Neural progenitor cell (in vitro differentiated cells): Measurements from ENCODE around the gene YY2. TPM values are rescaled to one million over a fixed set of nuclear protein-coding genes. Genes with fewer than 3 reads are reported as not detected.

Experiments
- DNase-seq: peaks from one replicate; pipeline ENCODE4 v3.0.0-alpha.2; 2016; ENCODE audit warnings: low spot score
- H2AFZ ChIP-seq: fragments of 200-600 bp; sonication (generic); replicated peaks from 2 replicates; pipeline ENCODE4 v1.6.1; 2016; ENCODE audit warnings: antibody characterized with exemption
- H3F3A ChIP-seq: fragments of 200-600 bp; sonication (generic); 2 replicates; pipeline ENCODE4 v1.6.1; 2016; ENCODE audit warnings: antibody characterized with exemption, low read depth
- H3K27ac ChIP-seq: fragments of 200-600 bp; sonication (generic); 2 replicates; pipeline ENCODE4 v1.5.1; 2016; ENCODE audit warnings: mild to moderate bottlenecking
- H3K27me3 ChIP-seq: fragments of 200-600 bp; sonication (generic); 2 replicates; pipeline ENCODE4 v1.6.1; 2016; ENCODE audit warnings: mild to moderate bottlenecking, moderate library complexity
- H3K36me3 ChIP-seq: fragments of 200-600 bp; sonication (generic); 2 replicates; pipeline ENCODE4 v1.5.1; 2016
- H3K4me1 ChIP-seq: fragments of 200-600 bp; sonication (generic); 2 replicates; pipeline ENCODE4 v1.6.1; 2016; ENCODE audit warnings: mixed run types
- H3K4me2 ChIP-seq: fragments of 200-600 bp; sonication (generic); 2 replicates; pipeline ENCODE4 v1.6.1; 2016
- H3K4me3 ChIP-seq: fragments of 200-600 bp; sonication (generic); 2 replicates; pipeline ENCODE4 v1.5.1; 2016
- H3K79me2 ChIP-seq: fragments of 200-600 bp; sonication (generic); 2 replicates; pipeline ENCODE4 v1.6.1; 2016; ENCODE audit warnings: low read depth
- H3K9ac ChIP-seq: fragments of 200-600 bp; sonication (generic); 2 replicates; pipeline ENCODE4 v1.6.1; 2016
- H3K9me3 ChIP-seq: fragments of 200-600 bp; sonication (generic); 2 replicates; pipeline ENCODE4 v1.5.1; 2016; ENCODE audit warnings: low read depth
- H4K20me1 ChIP-seq: fragments of 200-600 bp; sonication (generic); 2 replicates; pipeline ENCODE4 v1.6.1; 2016; ENCODE audit warnings: low read depth
- H3K27ac Mint-ChIP-seq: 3 replicates; pipeline ENCODE4 v1.8.0; 2021; ENCODE audit warnings: mixed read lengths
- H3K27me3 Mint-ChIP-seq: 2 replicates; pipeline ENCODE4 v1.8.0; 2022; ENCODE audit warnings: low read depth, mild to moderate bottlenecking, inconsistent platforms, moderate library complexity, mixed read lengths; ENCODE audit not compliant: insufficient read depth
- H3K36me3 Mint-ChIP-seq: 3 replicates; pipeline ENCODE4 v1.8.0; 2021; ENCODE audit warnings: mixed read lengths
- H3K4me1 Mint-ChIP-seq: 3 replicates; pipeline ENCODE4 v1.8.0; 2021; ENCODE audit warnings: mixed read lengths
- H3K4me3 Mint-ChIP-seq: 3 replicates; pipeline ENCODE4 v1.8.0; 2021; ENCODE audit warnings: mild to moderate bottlenecking, moderate library complexity, mixed read lengths
- H3K9me3 Mint-ChIP-seq: 3 replicates; pipeline ENCODE4 v1.8.0; 2020; ENCODE audit warnings: mixed read lengths
- EZH2 ChIP-seq: fragments of 200-600 bp; sonication (generic); IDR thresholded peaks from 2 replicates; pipeline ENCODE4 v1.6.1; 2017; ENCODE audit warnings: antibody characterized with exemption, mild to moderate bottlenecking, moderate library complexity
- EZH2phosphoT487 ChIP-seq: fragments of 200-600 bp; sonication (generic); IDR thresholded peaks from 2 replicates; pipeline ENCODE4 v1.6.1; 2017; ENCODE audit warnings: antibody characterized with exemption
- total RNA-seq: library from RNA; depleted of rRNA; stranded (reverse); fragments of >200 nt; gene quantifications from 2 replicates; pipeline ENCODE4 v1.2.3, GENCODE V29; 2015; ENCODE audit warnings: low replicate concordance
- TF ChIP-seq, protein P1 (sequence below): fragments of 200-600 bp; sonication (generic); IDR thresholded peaks from 2 replicates; pipeline ENCODE4 v1.5.1; 2017; ENCODE audit warnings: antibody characterized with exemption, mild to moderate bottlenecking

Gene YY2
- total RNA-seq, 1 donor from 2014 or later: 0.22 TPM

- no peak overlapping the region for H3K4me3 Mint-ChIP-seq
- TF ChIP-seq, protein P1, sequence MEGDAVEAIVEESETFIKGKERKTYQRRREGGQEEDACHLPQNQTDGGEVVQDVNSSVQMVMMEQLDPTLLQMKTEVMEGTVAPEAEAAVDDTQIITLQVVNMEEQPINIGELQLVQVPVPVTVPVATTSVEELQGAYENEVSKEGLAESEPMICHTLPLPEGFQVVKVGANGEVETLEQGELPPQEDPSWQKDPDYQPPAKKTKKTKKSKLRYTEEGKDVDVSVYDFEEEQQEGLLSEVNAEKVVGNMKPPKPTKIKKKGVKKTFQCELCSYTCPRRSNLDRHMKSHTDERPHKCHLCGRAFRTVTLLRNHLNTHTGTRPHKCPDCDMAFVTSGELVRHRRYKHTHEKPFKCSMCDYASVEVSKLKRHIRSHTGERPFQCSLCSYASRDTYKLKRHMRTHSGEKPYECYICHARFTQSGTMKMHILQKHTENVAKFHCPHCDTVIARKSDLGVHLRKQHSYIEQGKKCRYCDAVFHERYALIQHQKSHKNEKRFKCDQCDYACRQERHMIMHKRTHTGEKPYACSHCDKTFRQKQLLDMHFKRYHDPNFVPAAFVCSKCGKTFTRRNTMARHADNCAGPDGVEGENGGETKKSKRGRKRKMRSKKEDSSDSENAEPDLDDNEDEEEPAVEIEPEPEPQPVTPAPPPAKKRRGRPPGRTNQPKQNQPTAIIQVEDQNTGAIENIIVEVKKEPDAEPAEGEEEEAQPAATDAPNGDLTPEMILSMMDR: no peak
- TF ChIP-seq EZH2phosphoT487: no peak
- no peak for TF ChIP-seq EZH2
- H3K27me3 Mint-ChIP-seq: no peaks in the 10 kb centered on the region
- no peaks in the 10 kb centered on the region for H3F3A ChIP-seq
- DNase-seq: no peak
- H3K4me1 ChIP-seq: no peaks in the 10 kb centered on the region
- H3K4me1 Mint-ChIP-seq: peaks cover 6% of the 10 kb centered on the region
- H3K4me2 ChIP-seq: no peak overlapping the region
- H3K9ac ChIP-seq: no peak overlapping the region
- no peaks in the 10 kb centered on the region for H3K36me3 ChIP-seq
- H3K9me3 Mint-ChIP-seq: peaks cover 6% of the 10 kb centered on the region
- H3K9me3 ChIP-seq: no peaks in the 10 kb centered on the region
- H3K4me3 ChIP-seq: no peak overlapping the region
- H3K27me3 ChIP-seq: no peaks in the 10 kb centered on the region
- H4K20me1 ChIP-seq: no peaks in the 10 kb centered on the region
- H2AFZ ChIP-seq: no peak overlapping the region
- H3K79me2 ChIP-seq: peaks cover 14% of the 10 kb centered on the region
- no peak overlapping the region for H3K27ac Mint-ChIP-seq
- no peak overlapping the region for H3K27ac ChIP-seq
- peaks cover 4% of the 10 kb centered on the region for H3K36me3 Mint-ChIP-seq
Observed at GRCh38 chrX:21843179-21843578, 12.6 kb upstream of the YY2 start.

DNA sequence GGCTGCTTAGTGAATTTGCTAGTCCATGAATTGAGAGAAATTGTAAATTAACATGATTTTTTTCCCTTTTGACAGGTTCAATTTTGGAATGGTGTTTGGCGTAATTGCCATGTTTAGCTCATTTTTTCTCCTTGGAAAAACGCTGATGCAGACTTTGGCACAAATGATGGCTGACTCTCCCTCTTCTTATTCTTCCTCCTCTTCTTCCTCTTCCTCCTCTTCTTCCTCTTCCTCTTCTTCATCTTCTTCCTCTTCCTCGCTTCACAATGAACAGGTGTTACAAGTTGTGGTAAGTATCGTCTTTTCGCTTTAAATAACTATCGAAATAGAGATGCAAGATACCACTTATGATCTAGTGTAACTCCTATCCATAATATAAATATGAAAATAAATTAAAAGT lies 10.7 kb upstream of the YY2 start:
- Histone ChIP-seq H3K27ac (no peak overlapping the region), H3K9ac (no peak overlapping the region), H3K4me1 (no peaks in the 10 kb centered on the region), H3K36me3 (no peaks in the 10 kb centered on the region), H3K4me2 (no peak overlapping the region), H4K20me1 (no peaks in the 10 kb centered on the region), H3K9me3 (no peaks in the 10 kb centered on the region), H3F3A (no peaks in the 10 kb centered on the region), H3K27me3 (no peaks in the 10 kb centered on the region), H3K4me3 (no peak overlapping the region), H3K79me2 (peaks cover 9% of the 10 kb centered on the region), H2AFZ (no peak overlapping the region)
- no peaks in the 10 kb centered on the region for H3K27me3 Mint-ChIP-seq
- H3K9me3 Mint-ChIP-seq: peaks cover 3% of the 10 kb centered on the region
- H3K36me3 Mint-ChIP-seq: peaks cover 4% of the 10 kb centered on the region
- DNase-seq: no peak
- H3K4me1 Mint-ChIP-seq: peaks cover 5% of the 10 kb centered on the region
- H3K4me3 Mint-ChIP-seq: no peak overlapping the region
- no peak overlapping the region for H3K27ac Mint-ChIP-seq
- TF ChIP-seq EZH2 (no peak), EZH2phosphoT487 (no peak)
- TF ChIP-seq, protein P1: no peak

GRCh38 chrX:21847342-21847741 lies 8.4 kb upstream of the YY2 start:
- Histone ChIP-seq H3K79me2 (no peaks in the 10 kb centered on the region), H3K4me1 (no peaks in the 10 kb centered on the region), H2AFZ (no peak overlapping the region), H3K27ac (no peak overlapping the region), H3K27me3 (no peaks in the 10 kb centered on the region), H3K36me3 (no peaks in the 10 kb centered on the region), H3K9me3 (no peaks in the 10 kb centered on the region), H3K9ac (no peak overlapping the region), H4K20me1 (no peaks in the 10 kb centered on the region), H3F3A (no peaks in the 10 kb centered on the region), H3K4me2 (no peak overlapping the region), H3K4me3 (no peak overlapping the region)
- no peak for DNase-seq
- Mint-ChIP-seq H3K36me3 (peaks cover 4% of the 10 kb centered on the region), H3K27me3 (no peaks in the 10 kb centered on the region), H3K9me3 (no peaks in the 10 kb centered on the region), H3K4me3 (no peak overlapping the region), H3K4me1 (no peaks in the 10 kb centered on the region), H3K27ac (no peak overlapping the region)
- TF ChIP-seq EZH2phosphoT487: no peak
- TF ChIP-seq, protein P1: no peak
- no peak for TF ChIP-seq EZH2
